Measurements from ENCODE around the gene CFTR. TPM values are rescaled to one million over a fixed set of nuclear protein-coding genes. Genes with fewer than 3 reads are reported as not detected.

Gene CFTR
- total RNA-seq, 1 donor from 2014 or later = not detected

DNA sequence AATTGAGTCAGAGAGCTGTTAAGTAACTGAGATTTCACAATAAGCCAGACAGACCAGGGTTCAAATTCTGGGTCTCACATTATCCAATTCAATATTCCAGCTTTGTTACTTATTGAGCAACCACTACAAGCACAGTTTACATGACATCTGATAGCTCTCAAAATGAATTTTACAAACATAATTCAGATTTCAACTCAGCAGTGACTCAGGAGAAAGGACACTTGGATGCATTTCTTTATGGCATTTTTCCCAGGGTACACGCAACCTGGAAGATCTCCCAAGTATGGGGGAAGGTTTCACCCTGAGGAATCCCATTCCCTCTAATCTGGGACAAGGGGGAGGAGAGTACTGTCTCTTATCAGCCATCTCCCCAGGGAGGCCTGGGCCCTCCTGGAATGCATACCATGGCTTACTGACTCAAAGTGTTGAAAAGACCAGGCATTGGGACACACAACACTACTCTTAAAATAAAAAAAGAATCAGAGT is 102.4 kb downstream of the CFTR start:
- Mint-ChIP-seq H3K4me1 (no peaks in the 10 kb centered on the region), H3K4me3 (no peak overlapping the region), H3K36me3 (ENCODE audit: low read depth) (no peaks in the 10 kb centered on the region), H3K27ac (no peak overlapping the region), H3K27me3 (peaks cover 2% of the 10 kb centered on the region), H3K9me3 (peaks cover 4% of the 10 kb centered on the region)
- no peak for DNase-seq
- intact Hi-C loops (cut with micrococcal nuclease) = no loop called here

DNA sequence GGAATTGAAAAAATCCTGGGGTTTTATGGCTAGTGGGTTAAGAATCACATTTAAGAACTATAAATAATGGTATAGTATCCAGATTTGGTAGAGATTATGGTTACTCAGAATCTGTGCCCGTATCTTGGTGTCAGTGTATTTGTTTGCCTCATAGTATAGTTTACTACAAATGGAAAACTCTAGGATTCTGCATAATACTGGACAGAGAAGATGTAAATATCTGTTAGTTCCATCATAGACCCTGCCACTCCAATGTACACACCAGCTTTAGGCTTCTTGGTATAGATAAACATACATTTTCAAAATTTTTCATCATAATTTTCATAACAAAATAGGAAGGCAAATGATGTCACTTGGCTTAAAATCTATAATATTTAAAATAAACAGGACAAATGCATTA is 108.1 kb downstream of the CFTR start:
- peaks cover 4% of the 10 kb centered on the region for H3K9me3 Mint-ChIP-seq
- H3K4me3 Mint-ChIP-seq = no peak overlapping the region
- H3K36me3 Mint-ChIP-seq (ENCODE audit: low read depth) = no peaks in the 10 kb centered on the region
- intact Hi-C loops (cut with micrococcal nuclease) = no loop called here
- peaks cover 4% of the 10 kb centered on the region for H3K4me1 Mint-ChIP-seq
- no peak for DNase-seq
- H3K27ac Mint-ChIP-seq = no peak overlapping the region
- peaks cover 2% of the 10 kb centered on the region for H3K27me3 Mint-ChIP-seq

DNA sequence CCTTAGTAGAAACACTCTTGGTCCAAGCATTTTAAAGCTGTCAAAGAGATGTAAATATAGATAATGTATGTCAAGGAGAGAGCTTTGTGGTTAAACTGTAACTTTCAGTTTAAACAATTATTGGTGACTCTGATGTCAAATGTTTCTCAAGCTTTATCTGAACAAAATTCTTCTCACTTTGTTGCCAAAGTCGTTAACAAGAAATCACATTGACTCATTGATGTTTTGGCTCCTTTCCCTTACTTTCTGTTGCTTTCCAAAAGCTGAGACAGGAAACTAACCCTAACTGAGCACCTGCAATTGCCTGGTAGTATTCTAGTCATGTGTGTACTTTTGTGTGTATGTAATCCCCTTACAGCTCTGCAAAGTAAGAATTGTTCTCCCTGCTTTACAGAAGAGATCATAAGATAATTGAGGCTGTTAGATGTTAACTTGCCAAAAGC is 108.5 kb downstream of the CFTR start:
- H3K27me3 Mint-ChIP-seq = peaks cover 2% of the 10 kb centered on the region
- no peak for DNase-seq
- H3K36me3 Mint-ChIP-seq (ENCODE audit: low read depth) = no peaks in the 10 kb centered on the region
- H3K4me1 Mint-ChIP-seq = peaks cover 4% of the 10 kb centered on the region
- H3K9me3 Mint-ChIP-seq = peaks cover 4% of the 10 kb centered on the region
- no peak overlapping the region for H3K4me3 Mint-ChIP-seq
- intact Hi-C loops (cut with micrococcal nuclease) = no loop called here
- H3K27ac Mint-ChIP-seq = no peak overlapping the region

DNA sequence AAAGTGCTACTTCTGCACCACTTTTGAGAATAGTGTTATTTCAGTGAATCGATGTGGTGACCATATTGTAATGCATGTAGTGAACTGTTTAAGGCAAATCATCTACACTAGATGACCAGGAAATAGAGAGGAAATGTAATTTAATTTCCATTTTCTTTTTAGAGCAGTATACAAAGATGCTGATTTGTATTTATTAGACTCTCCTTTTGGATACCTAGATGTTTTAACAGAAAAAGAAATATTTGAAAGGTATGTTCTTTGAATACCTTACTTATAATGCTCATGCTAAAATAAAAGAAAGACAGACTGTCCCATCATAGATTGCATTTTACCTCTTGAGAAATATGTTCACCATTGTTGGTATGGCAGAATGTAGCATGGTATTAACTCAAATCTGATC is 110.4 kb downstream of the CFTR start:
- DNase-seq = no peak
- Mint-ChIP-seq H3K27ac (no peak overlapping the region), H3K27me3 (peaks cover 2% of the 10 kb centered on the region), H3K9me3 (peaks cover 4% of the 10 kb centered on the region), H3K4me3 (no peak overlapping the region), H3K36me3 (ENCODE audit: low read depth) (no peaks in the 10 kb centered on the region), H3K4me1 (peaks cover 4% of the 10 kb centered on the region)
- intact Hi-C loops (cut with micrococcal nuclease) = no loop called here

DNA sequence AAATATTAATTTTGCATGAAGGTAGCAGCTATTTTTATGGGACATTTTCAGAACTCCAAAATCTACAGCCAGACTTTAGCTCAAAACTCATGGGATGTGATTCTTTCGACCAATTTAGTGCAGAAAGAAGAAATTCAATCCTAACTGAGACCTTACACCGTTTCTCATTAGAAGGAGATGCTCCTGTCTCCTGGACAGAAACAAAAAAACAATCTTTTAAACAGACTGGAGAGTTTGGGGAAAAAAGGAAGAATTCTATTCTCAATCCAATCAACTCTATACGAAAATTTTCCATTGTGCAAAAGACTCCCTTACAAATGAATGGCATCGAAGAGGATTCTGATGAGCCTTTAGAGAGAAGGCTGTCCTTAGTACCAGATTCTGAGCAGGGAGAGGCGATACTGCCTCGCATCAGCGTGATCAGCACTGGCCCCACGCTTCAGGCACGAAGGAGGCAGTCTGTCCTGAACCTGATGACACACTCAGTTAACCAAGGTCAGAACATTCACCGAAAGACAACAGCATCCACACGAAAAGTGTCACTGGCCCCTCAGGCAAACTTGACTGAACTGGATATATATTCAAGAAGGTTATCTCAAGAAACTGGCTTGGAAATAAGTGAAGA is 112.3 kb downstream of the CFTR start:
- Mint-ChIP-seq H3K4me1 (peaks cover 4% of the 10 kb centered on the region), H3K27me3 (no peaks in the 10 kb centered on the region), H3K4me3 (no peak overlapping the region), H3K36me3 (ENCODE audit: low read depth) (no peaks in the 10 kb centered on the region), H3K27ac (no peak overlapping the region), H3K9me3 (no peaks in the 10 kb centered on the region)
- DNase-seq = no peak
- intact Hi-C loops (cut with micrococcal nuclease) = no loop called here

DNA sequence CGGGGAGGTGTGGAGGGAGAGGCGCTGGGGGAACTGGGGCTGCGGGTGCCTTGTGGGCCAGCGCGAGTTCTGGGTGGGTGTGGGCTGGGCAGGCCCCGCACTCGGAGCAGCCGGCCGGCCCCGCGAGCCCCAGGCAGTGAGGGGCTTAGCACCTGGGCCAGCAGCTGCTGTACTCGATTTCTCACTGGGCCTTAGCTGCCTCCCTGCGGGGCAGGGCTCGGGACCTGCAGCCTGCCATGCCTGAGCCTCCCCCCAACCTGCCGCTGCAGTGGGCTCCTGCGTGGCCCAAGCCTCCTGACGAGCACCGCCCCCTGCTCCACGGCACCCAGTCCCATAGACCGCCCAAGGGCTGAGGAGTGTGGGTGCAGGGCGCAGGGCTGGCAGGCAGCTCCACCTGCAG is 116.3 kb downstream of the CFTR start:
- Mint-ChIP-seq H3K9me3 (no peaks in the 10 kb centered on the region), H3K4me3 (no peak overlapping the region), H3K27ac (no peak overlapping the region), H3K4me1 (no peaks in the 10 kb centered on the region), H3K27me3 (no peaks in the 10 kb centered on the region), H3K36me3 (ENCODE audit: low read depth) (no peaks in the 10 kb centered on the region)
- no peak for DNase-seq
- intact Hi-C loops (cut with micrococcal nuclease) = no loop called here

DNA sequence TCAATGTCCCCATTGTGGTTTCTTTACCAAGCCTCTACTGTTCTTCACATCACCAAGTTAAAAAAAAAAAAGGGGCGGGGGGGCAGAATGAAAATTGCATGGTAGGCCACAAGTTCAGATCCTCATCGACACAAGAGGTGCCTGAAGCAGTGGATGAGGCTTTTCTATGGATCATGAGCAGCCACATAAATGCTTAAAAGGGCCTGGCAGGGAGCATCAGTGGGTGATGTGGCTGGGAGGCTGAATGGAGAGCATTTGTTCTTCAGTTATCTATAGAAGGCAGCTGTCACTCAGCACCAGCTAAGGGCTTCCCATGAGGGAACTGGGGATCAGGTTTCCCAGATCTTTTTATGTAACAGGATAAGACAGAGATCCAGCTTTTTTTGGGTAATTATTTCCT is 117.9 kb downstream of the CFTR start:
- no peak for DNase-seq
- Mint-ChIP-seq H3K4me3 (no peak overlapping the region), H3K27me3 (no peaks in the 10 kb centered on the region), H3K36me3 (ENCODE audit: low read depth) (no peaks in the 10 kb centered on the region), H3K9me3 (no peaks in the 10 kb centered on the region), H3K27ac (no peak overlapping the region), H3K4me1 (no peaks in the 10 kb centered on the region)
- intact Hi-C loops (cut with micrococcal nuclease) = no loop called here

DNA sequence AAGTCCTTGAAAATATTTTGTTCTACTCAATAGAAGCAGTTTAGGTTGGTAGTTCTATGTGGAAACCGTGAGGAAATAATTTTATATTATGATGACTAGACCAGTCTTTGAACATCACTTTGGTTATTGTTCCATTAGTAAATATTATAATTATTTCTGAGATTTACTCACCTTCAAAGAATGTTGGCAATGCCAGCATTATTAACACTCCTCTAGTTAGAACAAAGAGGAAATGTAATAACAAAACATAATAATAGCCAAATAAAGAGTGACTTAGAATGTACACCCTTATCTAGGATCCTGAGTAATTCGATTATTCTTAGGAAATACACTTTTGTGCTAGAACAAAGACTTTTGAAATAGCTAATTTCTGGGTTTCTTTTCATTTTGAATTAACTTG is 121.1 kb downstream of the CFTR start:
- Mint-ChIP-seq H3K36me3 (ENCODE audit: low read depth) (no peaks in the 10 kb centered on the region), H3K9me3 (no peaks in the 10 kb centered on the region), H3K27ac (no peak overlapping the region), H3K27me3 (peaks cover 2% of the 10 kb centered on the region), H3K4me1 (no peaks in the 10 kb centered on the region), H3K4me3 (no peak overlapping the region)
- DNase-seq = no peak
- intact Hi-C loops (cut with micrococcal nuclease) = no loop called here

DNA sequence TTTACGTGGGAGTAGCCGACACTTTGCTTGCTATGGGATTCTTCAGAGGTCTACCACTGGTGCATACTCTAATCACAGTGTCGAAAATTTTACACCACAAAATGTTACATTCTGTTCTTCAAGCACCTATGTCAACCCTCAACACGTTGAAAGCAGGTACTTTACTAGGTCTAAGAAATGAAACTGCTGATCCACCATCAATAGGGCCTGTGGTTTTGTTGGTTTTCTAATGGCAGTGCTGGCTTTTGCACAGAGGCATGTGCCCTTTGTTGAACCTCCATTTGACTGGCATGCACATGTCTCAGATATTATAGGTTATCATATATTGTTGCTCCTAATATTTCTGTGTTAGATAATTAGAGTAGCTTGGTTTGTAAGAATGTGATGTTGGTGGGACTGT is 123.8 kb downstream of the CFTR start:
- Mint-ChIP-seq H3K4me3 (no peak overlapping the region), H3K4me1 (no peaks in the 10 kb centered on the region), H3K36me3 (ENCODE audit: low read depth) (no peaks in the 10 kb centered on the region), H3K27ac (no peak overlapping the region), H3K9me3 (no peaks in the 10 kb centered on the region), H3K27me3 (peaks cover 2% of the 10 kb centered on the region)
- intact Hi-C loops (cut with micrococcal nuclease) = no loop called here
- DNase-seq = no peak

DNA sequence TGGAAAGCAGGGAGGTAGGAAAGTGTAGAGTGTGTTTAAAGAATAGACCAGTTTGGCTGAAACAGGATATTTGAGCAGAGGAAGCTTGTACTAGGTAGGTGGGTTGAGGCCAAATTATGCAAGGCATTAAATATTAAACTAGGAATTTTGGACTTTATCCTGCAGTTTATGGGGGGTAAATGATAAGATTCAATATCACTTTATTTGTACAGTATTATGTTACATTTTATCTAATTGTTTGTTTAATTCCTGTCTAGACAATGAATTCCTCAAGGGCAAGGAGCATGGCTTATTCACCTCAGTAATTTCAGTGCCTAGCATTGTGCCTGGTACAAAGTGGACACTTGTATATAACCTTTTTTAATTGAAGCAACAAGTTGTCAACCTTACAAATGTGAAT is 125.9 kb downstream of the CFTR start:
- no peak overlapping the region for H3K4me3 Mint-ChIP-seq
- H3K27ac Mint-ChIP-seq = no peak overlapping the region
- H3K36me3 Mint-ChIP-seq (ENCODE audit: low read depth) = no peaks in the 10 kb centered on the region
- no peaks in the 10 kb centered on the region for H3K9me3 Mint-ChIP-seq
- H3K27me3 Mint-ChIP-seq = peaks cover 2% of the 10 kb centered on the region
- intact Hi-C loops (cut with micrococcal nuclease) = no loop called here
- no peak for DNase-seq
- no peaks in the 10 kb centered on the region for H3K4me1 Mint-ChIP-seq

DNA sequence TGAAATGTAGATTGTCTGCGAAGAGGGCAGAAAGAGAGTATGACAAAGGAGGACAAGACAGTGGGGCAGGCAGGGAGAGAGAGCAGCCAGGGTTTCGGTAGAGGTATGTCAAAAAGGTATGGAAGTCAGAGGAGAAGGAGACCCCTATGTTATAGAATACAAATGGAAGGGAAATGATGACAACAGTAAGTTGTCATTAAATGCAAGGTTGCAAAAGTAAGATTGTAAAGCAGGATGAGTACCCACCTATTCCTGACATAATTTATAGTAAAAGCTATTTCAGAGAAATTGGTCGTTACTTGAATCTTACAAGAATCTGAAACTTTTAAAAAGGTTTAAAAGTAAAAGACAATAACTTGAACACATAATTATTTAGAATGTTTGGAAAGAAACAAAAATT is 126.3 kb downstream of the CFTR start:
- intact Hi-C loops (cut with micrococcal nuclease) = no loop called here
- Mint-ChIP-seq H3K27me3 (peaks cover 2% of the 10 kb centered on the region), H3K4me3 (no peak overlapping the region)

DNA sequence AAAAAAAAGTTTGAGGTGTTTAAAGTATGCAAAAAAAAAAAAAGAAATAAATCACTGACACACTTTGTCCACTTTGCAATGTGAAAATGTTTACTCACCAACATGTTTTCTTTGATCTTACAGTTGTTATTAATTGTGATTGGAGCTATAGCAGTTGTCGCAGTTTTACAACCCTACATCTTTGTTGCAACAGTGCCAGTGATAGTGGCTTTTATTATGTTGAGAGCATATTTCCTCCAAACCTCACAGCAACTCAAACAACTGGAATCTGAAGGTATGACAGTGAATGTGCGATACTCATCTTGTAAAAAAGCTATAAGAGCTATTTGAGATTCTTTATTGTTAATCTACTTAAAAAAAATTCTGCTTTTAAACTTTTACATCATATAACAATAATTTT is 130.6 kb downstream of the CFTR start:
- DNase-seq = no peak
- Mint-ChIP-seq H3K9me3 (no peaks in the 10 kb centered on the region), H3K4me1 (no peaks in the 10 kb centered on the region), H3K27ac (no peak overlapping the region), H3K36me3 (ENCODE audit: low read depth) (no peaks in the 10 kb centered on the region), H3K27me3 (peaks cover 2% of the 10 kb centered on the region), H3K4me3 (no peak overlapping the region)
- intact Hi-C loops (cut with micrococcal nuclease) = no loop called here

More for the DNA sequence above, 126.3 kb downstream of the CFTR start:
- Mint-ChIP-seq H3K27ac (no peak overlapping the region), H3K9me3 (no peaks in the 10 kb centered on the region), H3K4me1 (no peaks in the 10 kb centered on the region), H3K36me3 (ENCODE audit: low read depth) (no peaks in the 10 kb centered on the region)
- DNase-seq = no peak

DNA sequence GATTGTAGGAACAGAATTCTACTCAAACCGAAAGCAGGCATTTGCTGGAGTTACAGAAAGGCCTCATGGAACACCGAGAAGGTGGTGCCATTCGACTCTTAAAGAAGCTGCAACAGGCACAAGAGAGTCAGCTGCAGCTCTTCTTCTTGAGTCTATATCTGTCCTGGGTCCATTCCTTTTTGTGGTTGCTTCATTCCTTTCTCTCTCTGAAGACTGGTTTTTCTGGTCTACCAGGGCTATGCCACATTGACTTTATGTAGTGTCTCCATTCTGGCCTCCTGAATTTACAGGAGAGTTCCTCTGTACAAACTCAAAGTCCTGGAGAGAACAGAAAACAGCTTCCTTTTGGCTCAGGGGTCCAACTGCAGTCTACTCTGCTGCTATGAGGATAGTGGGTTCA is 132.8 kb downstream of the CFTR start:
- Mint-ChIP-seq H3K4me1 (no peaks in the 10 kb centered on the region), H3K4me3 (no peak overlapping the region), H3K9me3 (no peaks in the 10 kb centered on the region), H3K36me3 (ENCODE audit: low read depth) (no peaks in the 10 kb centered on the region), H3K27ac (no peak overlapping the region), H3K27me3 (no peaks in the 10 kb centered on the region)
- intact Hi-C loops (cut with micrococcal nuclease) = no loop called here
- DNase-seq = no peak

DNA sequence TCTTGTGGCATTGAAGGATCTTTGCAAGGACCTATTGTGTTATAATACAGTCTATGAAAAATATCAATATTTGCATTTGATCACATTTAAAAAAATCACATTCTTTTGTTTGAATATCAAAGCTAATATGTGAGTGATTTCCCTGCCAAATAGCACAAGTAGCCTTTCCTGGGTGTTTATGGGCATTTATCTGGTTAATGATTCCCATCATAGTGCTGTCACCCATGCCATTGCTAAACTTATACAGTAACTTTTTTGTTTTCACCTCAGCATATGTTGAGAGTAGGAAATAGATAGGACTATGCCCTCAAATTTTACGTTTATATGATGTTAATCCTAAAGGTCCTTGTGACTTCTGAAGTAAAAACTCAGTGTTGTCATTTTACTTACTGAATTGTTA is 136.9 kb downstream of the CFTR start:
- no peak overlapping the region for H3K4me3 Mint-ChIP-seq
- no peaks in the 10 kb centered on the region for H3K36me3 Mint-ChIP-seq (ENCODE audit: low read depth)
- no peaks in the 10 kb centered on the region for H3K9me3 Mint-ChIP-seq
- intact Hi-C loops (cut with micrococcal nuclease) = no loop called here
- no peaks in the 10 kb centered on the region for H3K4me1 Mint-ChIP-seq
- DNase-seq = no peak
- H3K27ac Mint-ChIP-seq = no peak overlapping the region
- no peaks in the 10 kb centered on the region for H3K27me3 Mint-ChIP-seq

DNA sequence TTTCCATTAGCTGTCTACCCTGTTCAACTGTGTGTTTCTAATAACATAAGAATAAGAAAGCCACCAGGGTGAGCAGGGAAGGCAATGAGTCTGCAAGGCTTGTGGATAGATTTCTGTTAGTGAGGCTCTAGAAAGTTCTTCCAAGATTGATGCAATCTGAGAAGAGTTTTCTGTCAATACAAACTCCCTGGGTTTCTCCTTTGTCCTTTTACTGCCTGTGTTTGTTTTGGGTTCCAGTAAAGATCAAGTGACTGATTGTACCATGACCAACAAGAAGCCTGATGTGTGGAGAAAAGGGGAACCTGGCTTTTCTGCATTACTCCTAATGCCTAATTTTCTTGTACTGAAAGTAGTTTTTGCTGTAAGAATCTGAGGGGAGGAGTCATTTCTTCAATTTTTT is 139.9 kb downstream of the CFTR start:
- H3K36me3 Mint-ChIP-seq (ENCODE audit: low read depth) = no peaks in the 10 kb centered on the region
- DNase-seq = no peak
- H3K27ac Mint-ChIP-seq = no peak overlapping the region
- intact Hi-C loops (cut with micrococcal nuclease) = no loop called here
- H3K4me1 Mint-ChIP-seq = no peaks in the 10 kb centered on the region
- no peaks in the 10 kb centered on the region for H3K27me3 Mint-ChIP-seq
- no peak overlapping the region for H3K4me3 Mint-ChIP-seq
- no peaks in the 10 kb centered on the region for H3K9me3 Mint-ChIP-seq
